ENCODE measurements around the gene MED25.

MED25 gene

DNA sequence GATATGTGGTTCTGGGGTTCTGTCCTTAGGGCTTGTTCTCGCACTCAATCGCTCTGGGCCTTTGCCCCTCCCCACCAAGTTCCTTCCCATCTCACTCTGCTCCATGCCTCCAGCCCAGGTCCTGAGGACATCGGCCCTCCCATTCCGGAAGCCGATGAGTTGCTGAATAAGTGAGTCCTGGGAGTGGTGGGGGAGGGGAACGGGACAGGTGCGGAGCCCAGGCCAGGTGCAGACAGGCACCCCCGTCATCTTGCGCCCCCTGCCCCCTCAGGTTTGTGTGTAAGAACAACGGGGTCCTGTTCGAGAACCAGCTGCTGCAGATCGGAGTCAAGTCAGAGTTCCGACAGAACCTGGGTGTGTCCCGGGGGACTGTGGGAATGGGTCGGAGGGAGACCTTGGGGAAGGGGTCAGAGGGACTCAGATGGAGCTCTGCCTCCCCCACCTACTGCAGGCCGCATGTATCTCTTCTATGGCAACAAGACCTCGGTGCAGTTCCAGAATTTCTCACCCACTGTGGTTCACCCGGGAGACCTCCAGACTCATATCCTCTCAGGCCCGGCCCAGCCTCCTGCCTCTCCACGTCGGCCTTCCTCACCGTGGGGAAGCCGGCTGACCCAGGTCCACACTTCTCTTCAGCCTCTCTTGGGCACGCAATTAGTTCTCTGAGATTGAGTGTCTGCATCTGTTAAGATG, 15.1 kb upstream of the MED25 start:
- peak overlapping the region; percentile 73 for H3K27ac Mint-ChIP-seq
- ATAC-seq (replicated peaks) (no peak), DNase-seq (no peak)
- H3K36me3 Mint-ChIP-seq, result peaks cover 54% of the 10 kb centered on the region in 2 donors
- H3K27me3 Mint-ChIP-seq, result no peaks in the 10 kb centered on the region
- no peaks in the 10 kb centered on the region for H3K9me3 Mint-ChIP-seq
- peaks cover 9 to 10% of the 10 kb centered on the region in 2 donors for H3K4me1 Mint-ChIP-seq
- H3K4me3 Mint-ChIP-seq, result no peak overlapping the region

- peaks cover 50% of the 10 kb centered on the region in 2 donors for H3K36me3 Mint-ChIP-seq
These were observed 14.6 kb upstream of the MED25 start for GRCh38 chr19:49803529-49803856.

GRCh38 chr19:49805822-49806619, 12.1 kb upstream of the MED25 start:
- Mint-ChIP-seq H3K4me1 (peaks cover 26 to 35% of the 10 kb centered on the region in 2 donors), H3K4me3 (no peak overlapping the region), H3K27ac (peak overlapping the region; percentile 7), H3K9me3 (no peaks in the 10 kb centered on the region), H3K36me3 (peaks cover 29 to 39% of the 10 kb centered on the region in 2 donors), H3K27me3 (no peaks in the 10 kb centered on the region)
- no peak for ATAC-seq (replicated peaks)
- no peak for DNase-seq

More at GRCh38 chr19:49803529-49803856, 14.6 kb upstream of the MED25 start:
- Mint-ChIP-seq H3K9me3 (no peaks in the 10 kb centered on the region), H3K27ac (peak overlapping the region; percentile 73), H3K4me1 (peaks cover 13 to 16% of the 10 kb centered on the region in 2 donors), H3K4me3 (no peak overlapping the region), H3K27me3 (no peaks in the 10 kb centered on the region)
- no peak for DNase-seq
- ATAC-seq (replicated peaks), result no peak

DNA sequence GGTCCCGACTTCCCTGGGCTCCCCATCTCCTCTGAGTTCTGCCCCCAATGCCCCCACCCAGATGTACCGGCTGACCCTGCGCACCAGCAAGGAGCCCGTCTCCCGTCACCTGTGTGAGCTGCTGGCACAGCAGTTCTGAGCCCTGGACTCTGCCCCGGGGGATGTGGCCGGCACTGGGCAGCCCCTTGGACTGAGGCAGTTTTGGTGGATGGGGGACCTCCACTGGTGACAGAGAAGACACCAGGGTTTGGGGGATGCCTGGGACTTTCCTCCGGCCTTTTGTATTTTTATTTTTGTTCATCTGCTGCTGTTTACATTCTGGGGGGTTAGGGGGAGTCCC, 11.5 kb upstream of the MED25 start:
- Mint-ChIP-seq H3K4me1 (peaks cover 26 to 41% of the 10 kb centered on the region in 2 donors), H3K27ac (peak overlapping the region; percentile 10), H3K4me3 (no peak overlapping the region), H3K36me3 (peaks cover 29 to 34% of the 10 kb centered on the region in 2 donors), H3K9me3 (no peaks in the 10 kb centered on the region), H3K27me3 (no peaks in the 10 kb centered on the region)
- DNase-seq, result no peak
- ATAC-seq (replicated peaks), result no peak

DNA sequence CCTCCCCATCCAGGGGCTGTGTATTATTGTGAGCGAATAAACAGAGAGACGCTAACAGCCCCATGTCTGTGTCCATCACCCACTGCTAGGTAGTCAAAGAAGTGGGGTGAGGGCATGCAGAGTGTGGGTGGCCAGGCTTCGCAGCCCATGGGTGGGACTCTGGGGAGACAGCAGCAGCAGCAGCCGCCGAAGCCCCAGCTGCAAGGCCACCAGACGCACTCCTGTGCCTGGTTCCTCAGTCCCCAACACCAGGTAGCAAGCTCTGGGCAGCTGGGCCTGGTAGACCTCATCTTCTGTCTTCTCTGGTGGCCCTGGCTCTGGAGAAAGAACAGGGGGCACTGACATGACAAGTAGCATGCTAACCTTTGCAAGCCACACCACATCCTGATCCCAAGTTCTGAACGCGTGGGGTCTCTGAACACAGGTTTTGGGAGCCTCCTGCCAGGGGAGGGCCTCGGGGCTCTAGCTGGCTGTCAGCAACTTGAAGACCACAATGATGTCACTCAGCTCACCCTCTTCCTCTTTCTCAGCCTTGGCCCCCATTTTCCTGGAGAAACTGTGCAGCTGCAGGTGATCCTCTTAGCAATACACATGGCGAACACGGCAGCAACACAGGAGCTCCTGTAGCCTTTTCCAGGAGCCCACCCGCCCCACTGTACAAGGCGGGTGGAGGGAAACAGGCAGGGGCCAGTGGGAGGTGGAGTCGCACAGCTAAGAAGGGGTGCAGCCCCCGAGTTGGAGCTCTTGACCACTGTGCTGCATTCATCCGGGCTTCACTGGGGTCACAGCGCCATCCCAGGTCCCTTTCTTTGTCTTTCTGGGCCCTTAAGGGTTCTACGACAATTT, 10.8 kb upstream of the MED25 start:
- H3K4me1 Mint-ChIP-seq, result peaks cover 29 to 48% of the 10 kb centered on the region in 2 donors
- H3K27me3 Mint-ChIP-seq, result no peaks in the 10 kb centered on the region
- ATAC-seq (replicated peaks) (peak; percentile 44 to 49), DNase-seq (no peak)
- H3K4me3 Mint-ChIP-seq, result no peak overlapping the region
- no peaks in the 10 kb centered on the region for H3K9me3 Mint-ChIP-seq
- peaks cover 29 to 32% of the 10 kb centered on the region in 2 donors for H3K36me3 Mint-ChIP-seq
- H3K27ac Mint-ChIP-seq, result peak overlapping the region; percentile 81

GRCh38 chr19:49807904-49808675, 10.0 kb upstream of the MED25 start:
- H3K9me3 Mint-ChIP-seq, result no peaks in the 10 kb centered on the region

GRCh38 chr19:49808711-49809159, 9.4 kb upstream of the MED25 start:
- no peaks in the 10 kb centered on the region for H3K27me3 Mint-ChIP-seq
- ATAC-seq (replicated peaks) (peak; percentile 35 to 43), DNase-seq (peak; percentile 61)

More at GRCh38 chr19:49807904-49808675, 10.0 kb upstream of the MED25 start:
- ATAC-seq (replicated peaks), result no peak
- no peak for DNase-seq
- H3K4me3 Mint-ChIP-seq, result peak overlapping the region; percentile 47 to 93
- peaks cover 23 to 25% of the 10 kb centered on the region in 2 donors for H3K36me3 Mint-ChIP-seq
- peaks cover 37 to 56% of the 10 kb centered on the region in 2 donors for H3K4me1 Mint-ChIP-seq
- no peak overlapping the region for H3K27ac Mint-ChIP-seq
- no peaks in the 10 kb centered on the region for H3K27me3 Mint-ChIP-seq

GRCh38 chr19:49809160-49809940, 8.7 kb upstream of the MED25 start:
- H3K4me1 Mint-ChIP-seq, result peaks cover 37 to 57% of the 10 kb centered on the region in 2 donors
- ATAC-seq (replicated peaks) (peak; percentile 34 to 40), DNase-seq (peak; percentile 38)
- H3K9me3 Mint-ChIP-seq, result no peaks in the 10 kb centered on the region
- peak overlapping the region; percentile 88 for H3K27ac Mint-ChIP-seq
- H3K36me3 Mint-ChIP-seq, result peaks cover 14 to 18% of the 10 kb centered on the region in 2 donors
- H3K4me3 Mint-ChIP-seq, result peak overlapping the region; percentile 91 to 93
- H3K27me3 Mint-ChIP-seq, result no peaks in the 10 kb centered on the region

More at GRCh38 chr19:49808711-49809159, 9.4 kb upstream of the MED25 start:
- peaks cover 37 to 57% of the 10 kb centered on the region in 2 donors for H3K4me1 Mint-ChIP-seq
- H3K36me3 Mint-ChIP-seq, result peaks cover 17 to 19% of the 10 kb centered on the region in 2 donors
- H3K9me3 Mint-ChIP-seq, result no peaks in the 10 kb centered on the region
- H3K4me3 Mint-ChIP-seq, result peak overlapping the region; percentile 91 to 93
- peak overlapping the region; percentile 88 for H3K27ac Mint-ChIP-seq

GRCh38 chr19:49809941-49810389, 8.1 kb upstream of the MED25 start:
- no peaks in the 10 kb centered on the region for H3K27me3 Mint-ChIP-seq
- peak overlapping the region; percentile 2 for H3K27ac Mint-ChIP-seq
- no peaks in the 10 kb centered on the region for H3K9me3 Mint-ChIP-seq
- peaks cover 37 to 57% of the 10 kb centered on the region in 2 donors for H3K4me1 Mint-ChIP-seq
- DNase-seq (no peak), ATAC-seq (replicated peaks) (no peak)
- H3K36me3 Mint-ChIP-seq, result peaks cover 12 to 18% of the 10 kb centered on the region in 2 donors
- peak overlapping the region; percentile 91 to 93 for H3K4me3 Mint-ChIP-seq

DNA sequence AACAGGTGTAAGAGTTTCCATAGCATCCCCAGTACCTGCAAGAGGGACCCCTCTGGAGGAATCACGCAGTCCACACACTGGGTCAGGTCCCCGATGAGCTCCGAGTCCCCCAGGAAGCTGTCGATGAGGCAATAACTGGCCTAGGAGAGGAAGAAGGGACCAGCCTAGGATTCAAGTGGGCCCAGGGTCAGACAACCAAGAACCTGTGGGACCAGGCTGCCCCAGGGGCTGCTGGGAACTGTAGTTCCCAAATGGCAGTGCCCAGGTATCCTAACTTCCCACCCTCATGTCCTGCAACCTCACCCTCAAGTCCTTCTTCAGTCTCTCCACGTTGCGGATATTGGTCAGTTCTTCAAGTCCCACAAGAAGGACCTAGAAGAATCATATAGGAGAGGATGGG, 6.8 kb upstream of the MED25 start:
- no peak for DNase-seq
- no peak for ATAC-seq (replicated peaks)
- Mint-ChIP-seq H3K9me3 (no peaks in the 10 kb centered on the region), H3K4me1 (peaks cover 35 to 57% of the 10 kb centered on the region in 2 donors), H3K27me3 (no peaks in the 10 kb centered on the region), H3K36me3 (peaks cover 9 to 14% of the 10 kb centered on the region in 2 donors), H3K27ac (no peak overlapping the region), H3K4me3 (no peak overlapping the region)

DNA sequence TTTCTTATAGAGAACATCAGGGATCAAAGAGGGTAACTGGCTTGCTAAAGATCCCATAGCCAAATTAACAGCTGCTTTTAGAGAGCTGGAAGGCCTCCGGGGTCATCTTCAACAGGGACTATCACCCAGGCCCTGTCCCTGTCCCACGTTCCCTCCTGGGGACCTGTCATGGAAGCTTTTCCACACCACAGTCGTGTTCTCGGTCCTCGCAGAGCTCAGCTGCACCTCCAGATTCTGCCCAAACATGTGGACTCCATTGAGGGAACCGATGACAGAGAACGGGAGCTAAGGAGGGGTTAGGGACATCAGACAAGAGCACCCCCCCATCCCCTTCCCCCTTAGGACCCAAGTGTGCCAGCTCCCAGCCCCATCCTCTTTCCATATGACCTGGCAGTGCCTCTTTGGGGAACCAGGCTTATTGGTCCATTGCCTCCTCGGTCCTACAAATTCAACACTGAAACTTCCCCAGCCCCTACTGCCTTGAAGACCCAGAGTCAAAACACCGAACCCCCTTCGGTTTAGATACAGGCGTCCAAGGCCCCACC, 5.6 kb upstream of the MED25 start:
- DNase-seq (no peak), ATAC-seq (replicated peaks) (no peak)
- no peaks in the 10 kb centered on the region for H3K9me3 Mint-ChIP-seq
- H3K36me3 Mint-ChIP-seq, result peaks cover under 1 to 8% of the 10 kb centered on the region in 2 donors
- H3K27ac Mint-ChIP-seq, result peak overlapping the region; percentile 89
- H3K4me1 Mint-ChIP-seq, result peaks cover 32 to 56% of the 10 kb centered on the region in 2 donors
- H3K27me3 Mint-ChIP-seq, result no peaks in the 10 kb centered on the region
- H3K4me3 Mint-ChIP-seq, result peak overlapping the region; percentile 92 to 93

GRCh38 chr19:49812997-49813861, 4.9 kb upstream of the MED25 start, which contains the start of gene FUZ:
FUZ (minus strand) TSS chr19:49813292; CDS start chr19:49813106, 186 bp downstream.
- Mint-ChIP-seq H3K36me3 (peaks cover 0 to 8% of the 10 kb centered on the region in 2 donors), H3K4me1 (peaks cover 28 to 50% of the 10 kb centered on the region in 2 donors), H3K4me3 (peak within 1 kb of the TSS; percentile 92 to 93), H3K9me3 (no peaks in the 10 kb centered on the region), H3K27ac (peak within 1 kb of the TSS; percentile 89), H3K27me3 (no peaks in the 10 kb centered on the region)
- DNase-seq (peak; percentile 92), ATAC-seq (replicated peaks) (peak; percentile 78 to 81)
